ENCODE results near the gene SLC24A3.

SLC24A3 gene

DNA sequence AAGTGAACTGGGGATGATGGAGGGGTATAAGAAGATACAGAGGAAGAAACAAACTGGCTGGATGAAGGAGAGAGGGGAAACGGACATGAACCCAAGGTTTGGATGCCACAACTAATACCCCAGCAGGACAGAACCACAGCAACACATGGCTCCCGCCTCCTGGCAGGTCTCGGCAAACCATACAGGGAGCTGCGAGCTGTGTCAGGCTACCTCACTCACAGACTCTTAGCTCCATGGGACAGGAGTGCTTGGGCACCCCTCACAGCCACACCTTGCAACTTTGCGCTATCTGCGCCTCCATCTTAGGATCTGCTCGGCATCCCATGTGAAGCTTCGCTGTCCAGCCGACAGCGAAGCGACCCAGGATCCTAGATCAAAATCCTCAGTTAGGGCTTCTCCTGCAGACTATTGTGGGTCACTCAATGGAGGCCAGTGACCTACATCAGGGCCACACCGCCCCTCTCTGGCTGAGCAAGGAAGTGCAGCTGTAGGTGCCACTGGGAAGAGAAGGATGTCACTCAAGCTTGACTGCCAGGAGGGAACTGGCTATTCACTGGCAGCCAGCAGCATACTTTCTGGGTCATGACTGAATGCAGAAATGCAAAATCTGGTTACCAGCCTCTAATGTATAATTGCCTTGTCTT is 371.2 kb downstream of the SLC24A3 start:
- no peak for DNase-seq (ENCODE audit: low read depth in 3 of 3, low spot score in 1 of 3)

DNA sequence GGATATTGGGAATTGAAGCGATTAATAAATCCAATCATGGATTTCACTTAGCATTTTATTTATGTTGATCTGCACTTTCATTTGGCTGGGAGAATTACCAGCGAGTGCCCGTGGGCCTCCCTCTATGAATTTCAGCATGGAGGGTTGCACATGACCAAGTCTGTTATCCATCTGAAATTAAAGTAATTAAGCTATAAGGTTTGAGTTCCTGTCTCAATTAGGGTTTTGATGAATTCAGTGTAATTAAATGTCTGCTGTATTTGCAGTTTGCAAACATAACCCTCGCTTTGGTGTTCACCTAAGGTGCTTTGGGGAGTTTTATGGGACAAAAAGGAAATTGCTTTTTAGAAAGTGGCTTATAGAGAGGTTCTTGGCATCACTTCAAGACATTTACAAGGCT is 375.8 kb downstream of the SLC24A3 start:
- DNase-seq (ENCODE audit: low read depth in 3 of 3, low spot score in 1 of 3), result no peak

DNA sequence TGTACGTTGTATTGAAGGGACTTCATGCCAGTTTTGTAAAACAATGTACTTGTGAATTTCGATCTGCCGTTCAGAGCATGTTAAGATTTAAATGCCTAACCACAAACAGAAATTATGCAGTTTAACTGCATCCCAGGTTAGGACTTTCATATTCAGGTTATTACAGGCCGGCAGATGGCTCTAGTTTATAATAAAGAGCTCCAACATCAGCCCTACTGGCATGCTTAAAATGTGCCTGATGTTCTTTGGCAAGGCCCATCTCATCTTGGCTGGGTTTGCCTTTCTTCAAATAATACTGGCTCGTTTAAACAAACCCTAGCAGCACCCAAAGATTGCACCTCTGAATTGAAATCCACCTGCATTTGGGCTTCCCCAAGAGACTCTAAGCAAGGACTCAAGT is 376.3 kb downstream of the SLC24A3 start:
- no peak for DNase-seq (ENCODE audit: low read depth in 3 of 3, low spot score in 1 of 3)

DNA sequence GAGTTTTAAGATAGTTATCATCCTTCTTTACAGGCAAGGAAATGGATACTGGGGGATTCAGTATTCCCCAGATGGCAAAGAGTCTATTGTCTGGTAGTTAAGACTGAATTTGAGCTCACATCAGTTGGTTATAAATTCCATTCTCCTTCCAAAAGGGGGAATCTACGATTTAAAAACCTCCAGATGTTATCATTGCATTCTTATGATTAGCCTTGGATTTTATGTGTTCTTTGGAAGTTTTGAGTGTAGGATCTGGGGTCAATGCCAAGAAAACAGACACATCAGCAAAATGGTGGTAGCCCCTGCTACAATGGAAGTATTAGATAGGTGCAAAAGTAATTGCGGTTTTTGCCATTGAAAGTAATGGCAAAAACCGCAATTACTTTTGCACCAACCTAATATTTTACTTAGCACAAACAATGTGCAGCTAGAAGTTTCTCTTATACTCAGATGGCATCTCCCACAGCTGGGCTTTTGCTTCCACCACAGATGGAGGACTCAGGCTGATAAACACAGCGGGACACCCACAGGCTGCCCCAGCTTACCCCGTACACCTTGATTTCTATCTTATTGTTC is 377.4 kb downstream of the SLC24A3 start:
- DNase-seq (ENCODE audit: low read depth in 3 of 3, low spot score in 1 of 3), result no peak

DNA sequence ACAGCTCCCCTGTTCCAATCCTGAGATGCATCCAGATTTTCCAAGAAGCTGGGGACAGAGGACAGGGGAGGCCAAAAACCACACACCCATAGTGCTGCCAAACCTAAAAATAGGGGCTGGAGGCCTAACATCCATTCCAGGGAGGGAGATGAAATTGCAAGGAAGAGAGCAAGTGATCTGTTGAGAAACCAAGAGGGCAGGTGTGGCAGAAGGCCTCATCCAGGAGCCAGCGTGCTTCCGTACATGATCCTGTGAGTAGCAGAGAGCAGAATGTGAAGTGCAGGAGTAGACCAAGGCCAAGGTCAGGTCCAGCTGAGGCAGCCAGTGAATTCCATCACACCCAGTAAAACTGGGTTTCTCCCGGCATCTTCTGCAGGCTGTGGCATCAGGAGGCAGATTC is 377.9 kb downstream of the SLC24A3 start:
- DNase-seq (ENCODE audit: low read depth in 3 of 3, low spot score in 1 of 3), result no peak

DNA sequence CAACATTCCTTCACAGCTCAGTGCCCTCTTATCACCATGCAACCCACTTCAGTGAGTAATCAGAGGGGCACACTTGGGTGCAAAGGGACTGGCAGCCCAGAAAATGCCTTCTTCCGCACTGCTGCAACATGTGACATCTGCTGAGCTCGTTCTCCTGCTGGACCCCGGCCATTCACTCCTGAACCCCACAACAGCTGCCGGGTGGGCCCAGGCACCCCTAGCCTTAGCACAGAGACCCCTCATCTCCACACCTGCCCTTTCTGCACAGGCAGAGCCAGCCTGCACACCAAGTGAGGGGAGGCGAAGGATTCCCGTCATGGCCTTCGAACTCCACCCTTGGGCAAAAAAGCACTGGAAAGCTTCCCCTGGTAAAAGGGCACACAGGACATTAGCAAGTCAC is 381.3 kb downstream of the SLC24A3 start:
- no peak for DNase-seq (ENCODE audit: low read depth in 3 of 3, low spot score in 1 of 3)

DNA sequence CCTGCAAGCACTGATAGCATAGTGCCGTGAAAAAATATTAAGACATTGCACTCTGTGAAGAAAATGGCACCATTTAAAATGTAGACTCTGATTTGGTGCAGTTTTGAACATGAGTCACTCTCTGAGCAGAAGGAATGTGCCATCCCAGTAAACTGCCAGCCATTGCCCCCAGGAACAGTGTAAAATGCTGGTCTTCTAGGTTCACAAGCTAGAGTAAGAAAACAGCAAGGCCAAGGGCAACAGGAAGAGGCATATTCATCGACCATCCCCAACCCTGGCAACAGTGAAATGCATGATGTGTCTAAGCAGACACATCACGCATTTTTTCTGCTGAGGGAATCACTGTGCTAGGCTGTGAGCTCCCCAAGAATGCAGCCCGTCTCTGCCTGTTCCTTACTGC is 382.5 kb downstream of the SLC24A3 start:
- no peak for DNase-seq (ENCODE audit: low read depth in 3 of 3, low spot score in 1 of 3)

DNA sequence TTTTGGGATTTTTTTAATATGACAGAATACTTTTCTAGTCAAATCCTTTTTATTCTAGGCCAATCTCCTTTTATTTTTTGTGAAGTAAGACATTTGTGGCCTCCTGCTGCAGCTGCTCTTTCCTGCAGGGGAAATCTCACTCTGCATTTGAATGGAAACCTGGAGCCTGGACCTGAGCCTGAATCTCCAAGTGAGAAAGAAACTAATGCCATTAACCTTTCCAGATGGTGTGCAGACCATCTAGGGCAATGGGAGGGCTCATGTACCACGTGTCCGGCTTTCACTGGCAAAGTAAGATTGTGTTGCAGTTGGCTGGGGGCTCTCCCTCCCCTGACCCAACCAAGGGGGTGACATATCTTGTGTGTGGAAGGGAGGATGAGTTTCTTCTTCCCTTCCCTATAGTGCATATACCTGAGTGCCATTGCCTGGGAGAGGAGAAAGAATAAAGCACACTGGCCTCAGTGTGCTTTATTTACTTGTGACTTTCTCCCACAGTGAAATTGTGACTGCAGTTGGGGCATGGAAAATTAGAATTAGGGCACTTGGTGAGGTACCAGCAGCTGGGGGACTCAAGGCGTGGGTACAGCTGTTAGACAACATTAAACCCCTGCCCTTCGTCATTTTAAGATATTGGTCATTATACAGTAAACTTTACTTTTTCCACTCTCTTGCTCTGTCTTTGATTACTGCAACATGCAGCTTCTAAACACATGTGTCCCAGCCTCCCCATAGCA is 385.8 kb downstream of the SLC24A3 start:
- DNase-seq (ENCODE audit: low read depth in 3 of 3, low spot score in 1 of 3), result no peak

DNA sequence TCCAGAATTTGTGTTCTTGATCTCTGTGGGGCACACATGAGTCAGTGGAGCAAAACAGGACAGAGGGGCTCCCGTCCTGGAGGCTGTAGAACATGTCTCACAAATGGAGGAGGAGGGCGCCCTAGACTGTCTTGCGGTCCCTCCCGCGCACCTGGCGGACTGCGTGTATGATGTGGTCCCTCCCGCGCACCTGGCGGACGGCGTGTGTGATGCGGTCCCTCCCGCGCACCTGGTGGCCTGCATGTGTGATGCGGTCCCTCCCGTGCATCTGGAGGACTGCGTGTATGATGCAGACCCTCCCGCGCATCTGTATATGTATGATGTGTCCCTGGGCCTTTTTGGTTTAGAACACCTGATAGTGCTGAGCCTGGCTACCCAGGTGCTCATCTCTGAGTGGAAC is 386.8 kb downstream of the SLC24A3 start:
- DNase-seq (ENCODE audit: low read depth in 3 of 3, low spot score in 1 of 3), result no peak

DNA sequence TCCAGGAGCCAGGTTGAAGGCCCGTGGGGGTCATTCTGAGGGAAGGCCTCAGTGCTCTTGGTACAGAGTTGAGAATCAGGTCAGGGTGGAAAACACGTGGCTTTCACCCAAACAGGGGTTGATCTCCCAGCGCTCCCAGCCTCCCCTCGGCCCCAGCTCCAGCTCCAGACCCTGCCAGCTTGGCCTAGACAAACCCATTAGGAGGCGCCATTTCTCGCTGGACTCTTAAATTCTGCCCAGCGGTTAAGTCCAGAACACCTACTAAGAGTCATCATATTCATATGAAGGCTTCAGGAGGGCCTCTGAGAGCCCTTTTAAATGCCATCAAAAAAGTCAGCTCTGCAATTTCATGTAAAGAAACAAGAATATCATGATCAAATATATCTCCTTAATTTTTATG is 387.6 kb downstream of the SLC24A3 start:
- DNase-seq (ENCODE audit: low read depth in 3 of 3, low spot score in 1 of 3), result no peak

DNA sequence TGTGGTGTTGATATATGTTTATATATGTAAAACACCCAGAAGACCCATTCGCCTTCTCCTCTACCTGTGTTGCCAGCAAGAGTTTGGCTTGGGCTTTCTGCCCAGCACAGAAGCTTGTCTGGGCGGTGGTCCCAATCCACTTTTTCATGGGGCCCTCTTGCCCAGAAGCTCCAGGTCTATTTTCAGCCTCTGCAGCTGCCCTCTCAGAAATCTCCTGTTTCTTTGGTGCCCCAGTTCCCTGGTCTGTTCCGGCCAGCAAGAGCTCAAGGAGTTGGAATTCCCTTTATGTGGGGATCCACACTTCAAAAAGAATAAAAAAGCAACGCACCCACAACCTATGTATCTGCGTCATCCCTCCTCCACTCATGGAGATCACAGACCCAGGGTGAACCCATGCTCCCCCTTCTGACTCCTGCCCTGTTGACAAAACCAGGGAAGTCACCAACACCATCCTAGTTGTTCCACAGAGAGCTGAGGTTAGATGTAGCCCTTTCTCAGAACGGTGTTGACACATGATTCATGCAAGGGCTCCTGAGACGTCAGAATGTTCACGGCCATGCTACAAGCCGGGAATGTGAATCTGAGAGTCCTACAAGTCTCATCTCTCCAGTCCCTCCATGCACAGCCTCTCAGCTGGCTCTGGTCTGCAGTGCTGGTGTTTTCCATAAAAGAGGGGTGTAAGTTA is 388.8 kb downstream of the SLC24A3 start:
- DNase-seq (ENCODE audit: low read depth in 3 of 3, low spot score in 1 of 3), result no peak

DNA sequence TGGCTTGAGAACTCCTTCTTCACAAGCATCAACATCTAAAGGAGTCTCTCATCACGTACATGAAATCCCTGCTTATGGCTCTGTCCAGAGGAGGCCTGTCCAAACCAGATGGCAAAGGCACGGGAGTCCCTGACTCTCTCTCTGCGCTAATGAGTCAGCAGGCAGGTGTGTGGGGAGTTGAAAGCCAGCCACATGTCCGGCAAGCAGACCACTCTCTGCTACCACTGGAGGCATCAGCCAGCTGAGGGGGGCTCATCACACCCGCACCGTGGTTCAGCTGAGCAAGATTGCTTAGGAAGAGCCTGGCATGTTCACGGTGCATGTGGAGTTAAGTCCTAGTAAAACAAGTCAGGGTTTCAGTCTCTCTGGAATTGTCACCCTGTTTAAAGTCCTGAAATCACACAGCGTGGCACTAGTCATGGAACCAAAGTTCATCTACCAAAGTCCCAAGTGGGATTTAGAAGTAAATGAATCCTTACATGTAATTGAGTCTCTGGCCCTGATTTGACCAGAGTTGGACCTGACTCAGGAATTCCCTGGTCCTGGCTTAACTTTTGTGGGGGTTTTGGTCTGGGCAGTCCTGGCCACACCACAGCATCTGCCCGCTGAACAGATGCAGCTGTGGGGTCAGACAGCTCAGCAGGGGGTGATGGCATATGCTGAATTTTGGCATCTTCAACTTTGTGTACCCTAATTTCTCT is 390.4 kb downstream of the SLC24A3 start:
- DNase-seq (ENCODE audit: low read depth in 3 of 3, low spot score in 1 of 3), result no peak

DNA sequence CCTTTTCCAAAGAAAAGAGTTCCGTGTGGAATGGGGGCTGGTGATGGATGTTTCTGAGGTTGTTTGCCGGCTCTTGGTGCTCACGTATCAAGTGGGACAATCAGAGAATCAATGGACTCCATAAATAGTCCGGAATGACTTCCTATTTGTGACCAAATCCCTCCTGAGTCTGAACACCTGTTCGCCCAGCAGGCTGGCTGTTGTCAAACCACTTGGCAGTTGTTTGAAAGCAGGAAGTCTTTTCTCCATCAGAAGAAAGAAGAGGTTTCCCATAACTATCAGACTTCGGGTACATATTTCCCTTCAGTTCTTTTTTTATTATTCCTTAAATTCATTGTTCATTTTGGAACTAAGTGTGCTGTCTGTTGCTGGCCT is 390.9 kb downstream of the SLC24A3 start:
- no peak for DNase-seq (ENCODE audit: low read depth in 3 of 3, low spot score in 1 of 3)

DNA sequence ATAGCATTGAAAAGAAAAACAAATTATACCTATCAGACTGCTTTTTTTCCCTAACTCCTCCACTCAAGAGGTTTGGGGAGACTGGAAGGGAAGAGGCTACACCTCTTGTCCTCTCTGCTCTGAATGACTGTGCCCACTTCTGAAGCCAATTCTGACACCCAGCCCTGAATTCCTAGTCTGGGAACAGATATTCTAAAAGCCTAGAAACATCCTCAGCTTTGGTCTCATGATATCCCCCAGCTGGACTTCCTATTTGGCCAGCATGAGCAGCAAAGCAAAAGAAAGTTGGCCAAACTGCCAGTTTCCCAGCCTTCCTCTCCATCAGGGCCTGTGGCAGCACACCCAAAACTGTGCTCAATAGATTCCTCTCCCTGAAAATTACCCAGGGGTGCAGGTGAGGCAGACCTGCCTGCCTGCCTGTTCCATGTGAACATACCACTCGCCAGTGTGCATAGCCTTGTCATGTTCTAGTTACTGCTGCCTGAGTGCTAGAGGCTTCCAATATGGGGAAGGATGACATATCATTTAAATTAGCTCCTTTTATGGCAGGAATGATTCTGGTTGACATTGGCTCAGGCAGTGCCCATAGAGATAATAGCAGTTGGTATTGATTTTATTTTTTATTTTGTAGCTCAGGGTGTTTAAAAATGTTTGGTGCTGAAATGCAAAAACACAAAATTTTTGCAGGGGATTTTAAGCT is 393.5 kb downstream of the SLC24A3 start:
- no peak for DNase-seq (ENCODE audit: low read depth in 3 of 3, low spot score in 1 of 3)

DNA sequence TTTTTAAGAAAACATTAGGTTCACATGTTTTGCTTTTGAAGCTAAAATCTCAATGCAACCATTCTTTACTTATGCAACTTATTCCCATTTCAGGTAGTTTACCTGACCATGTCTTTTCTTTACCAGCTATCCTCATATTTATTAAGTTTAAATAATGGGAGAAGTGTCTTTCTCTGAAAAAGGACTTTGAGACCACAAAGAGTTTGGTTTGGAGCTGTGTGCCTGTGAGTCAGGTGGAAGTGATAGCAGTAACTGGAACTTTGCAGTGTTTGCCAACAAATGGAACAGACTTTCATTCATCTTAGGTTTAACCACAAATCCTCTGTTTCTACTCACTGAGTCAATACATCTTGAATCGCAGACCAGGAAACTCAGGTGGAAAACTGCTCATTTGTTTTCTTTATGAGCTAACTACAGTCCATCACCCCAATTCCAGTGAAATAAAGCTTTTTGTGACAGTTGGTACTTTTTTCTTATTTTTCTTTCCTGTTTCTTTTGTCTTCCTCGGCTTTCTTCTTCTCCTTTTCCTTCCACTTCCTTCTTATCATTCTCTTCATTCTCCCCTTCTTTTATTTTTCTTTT is 397.3 kb downstream of the SLC24A3 start:
- no peak for DNase-seq (ENCODE audit: low read depth in 3 of 3, low spot score in 1 of 3)

DNA sequence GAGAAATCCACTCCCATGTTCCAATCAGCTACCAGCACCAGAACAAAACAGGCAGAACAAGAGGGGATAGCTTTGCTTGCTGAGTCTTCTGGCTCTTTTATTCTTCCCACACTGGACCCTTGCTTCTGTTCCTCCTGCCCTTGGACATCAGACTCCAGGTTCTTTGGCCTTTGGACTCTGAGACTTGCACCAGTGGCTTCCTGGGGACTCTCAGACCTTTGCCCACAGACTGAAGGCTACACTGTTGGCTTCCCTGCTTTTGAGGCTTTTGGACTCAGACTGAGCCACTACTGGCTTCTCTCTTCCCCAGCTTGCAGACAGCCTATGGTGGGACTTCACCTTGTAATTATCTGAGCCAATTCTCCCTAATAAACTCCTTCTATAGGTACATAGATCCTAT is 403.2 kb downstream of the SLC24A3 start:
- DNase-seq (ENCODE audit: low read depth in 3 of 3, low spot score in 1 of 3), result no peak

DNA sequence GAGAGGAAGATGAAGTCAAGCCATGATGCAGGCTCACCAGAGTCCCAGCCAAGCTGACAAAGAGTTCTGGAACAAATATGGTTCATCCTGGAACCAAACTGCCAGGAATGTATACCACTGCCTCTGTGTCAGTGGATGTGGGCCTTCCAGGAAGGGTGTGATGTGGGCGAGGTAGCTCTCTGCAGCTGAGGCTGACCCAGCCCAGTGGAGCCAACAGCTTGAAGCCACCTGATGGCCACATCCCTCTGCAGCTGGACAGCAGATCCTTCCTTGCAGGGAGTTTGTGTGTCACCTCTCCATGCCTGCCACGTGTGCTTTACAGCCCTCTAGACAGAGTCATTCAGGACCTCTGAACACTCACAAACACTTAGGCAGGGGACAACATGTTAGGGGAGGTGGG is 403.6 kb downstream of the SLC24A3 start:
- no peak for DNase-seq (ENCODE audit: low read depth in 3 of 3, low spot score in 1 of 3)

DNA sequence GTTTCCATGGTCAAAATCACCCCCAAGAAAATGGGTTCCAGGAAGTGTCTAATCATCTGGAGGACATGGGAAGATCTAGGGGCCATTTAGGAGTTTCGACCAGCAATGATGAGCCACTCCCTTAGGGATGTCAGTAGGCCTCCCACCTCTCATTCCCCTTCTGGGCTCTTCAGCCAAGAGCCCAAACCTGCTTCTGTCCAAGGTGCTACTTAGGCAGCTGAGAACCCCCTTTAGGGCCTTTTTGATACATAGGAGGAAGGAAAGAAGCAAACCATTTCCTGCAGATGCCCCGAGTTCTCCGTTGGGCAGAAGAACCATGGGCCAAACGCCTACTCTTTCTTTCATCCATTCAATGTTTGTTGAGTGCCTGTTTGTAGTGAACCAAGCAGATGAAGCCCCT is 404.2 kb downstream of the SLC24A3 start:
- no peak for DNase-seq (ENCODE audit: low read depth in 3 of 3, low spot score in 1 of 3)

DNA sequence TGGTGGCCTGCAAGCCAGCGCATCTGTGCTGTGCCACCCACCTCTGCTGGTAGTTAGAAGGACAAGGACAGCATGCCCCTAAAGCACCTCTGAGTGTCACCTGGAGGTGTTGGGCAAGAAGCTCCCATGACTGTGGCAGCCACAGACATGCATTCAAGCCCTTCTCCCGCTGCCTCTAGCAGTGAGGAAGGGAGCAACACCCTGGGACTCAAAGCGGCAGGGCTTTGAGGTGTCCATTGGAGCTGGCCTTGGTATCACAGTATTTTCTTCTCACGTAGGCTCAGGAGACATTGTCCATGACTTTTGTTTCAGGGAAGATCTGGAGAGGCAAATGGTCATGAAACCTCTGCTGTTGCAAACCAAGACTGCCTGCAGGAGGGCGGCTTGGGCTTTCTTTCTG is 404.8 kb downstream of the SLC24A3 start:
- DNase-seq (ENCODE audit: low read depth in 3 of 3, low spot score in 1 of 3), result no peak

DNA sequence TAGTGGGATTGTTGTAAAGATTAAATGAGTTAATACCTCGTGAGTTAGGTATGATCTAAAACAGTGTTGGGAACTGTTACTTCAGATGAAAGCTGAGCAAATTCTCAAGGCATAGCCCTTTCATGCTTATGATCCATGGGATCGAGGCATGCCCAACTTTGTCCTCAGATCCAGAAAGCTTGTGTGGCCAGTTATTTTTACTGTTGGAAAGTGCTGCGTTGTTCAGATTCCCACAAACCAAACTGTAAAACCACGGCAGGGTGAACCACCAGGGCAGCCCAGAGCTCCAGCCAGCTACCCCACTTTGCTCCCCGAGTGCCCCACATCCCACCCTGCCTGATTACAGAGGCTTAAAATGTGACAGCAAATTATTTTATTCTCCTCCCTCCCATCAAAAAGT is 406.3 kb downstream of the SLC24A3 start:
- DNase-seq (ENCODE audit: low read depth in 3 of 3, low spot score in 1 of 3), result no peak
